Mesenteric fat pad (tissue), 1 donor: ENCODE measurements around the gene HSPA1B. TPM values are rescaled to one million over a fixed set of nuclear protein-coding genes. Genes with fewer than 3 reads are reported as not detected.

Experiments used
- DNase-seq: peaks from one replicate; pipeline ENCODE4 v3.0.0-alpha.2; 2020; ENCODE audit warnings: low spot score
- total RNA-seq: library from RNA; stranded (reverse); fragmentation: NEBNext Ultra II Directional; extraction: Animal tissue kit (Norgen Biotek cat#: 25700); gene quantifications from one replicate; pipeline ENCODE4 v1.2.1, GENCODE V29; 2021
- donor health status: DM: yes; HTN: yes; CAD: no.

Gene HSPA1B
- total RNA-seq, 1 donor from 2014 or later = 111 TPM

GRCh38 chr6:31877125-31877650 lies 49.6 kb downstream of the HSPA1B start:
- DNase-seq = no peak

- no peak for DNase-seq
Observed at GRCh38 chr6:31877651-31878161, 50.2 kb downstream of the HSPA1B start.

GRCh38 chr6:31878222-31878621 lies 50.7 kb downstream of the HSPA1B start:
- no peak for DNase-seq

GRCh38 chr6:31878726-31879125 lies 51.2 kb downstream of the HSPA1B start, which contains the start of gene SLC44A4:
Gene SLC44A4 (minus strand): TSS chr6:31878997. CDS start chr6:31878980, 17 bp downstream.
- DNase-seq = no peak

GRCh38 chr6:31879143-31879542 lies 51.6 kb downstream of the HSPA1B start:
- no peak for DNase-seq

Other genes starting within 250 kb of the HSPA1B start
- gene LTB, start 245.3 kb upstream of the HSPA1B start, total RNA-seq = 1.4 TPM
- 23.8 TPM for gene LST1, start 241.5 kb upstream of the HSPA1B start, total RNA-seq
- gene NCR3, start 234.7 kb upstream of the HSPA1B start, total RNA-seq = not detected
- gene AIF1, start 212.5 kb upstream of the HSPA1B start, total RNA-seq = 60.1 TPM
- 162 TPM for gene PRRC2A, start 207.0 kb upstream of the HSPA1B start, total RNA-seq
- gene BAG6, start 175.1 kb upstream of the HSPA1B start, total RNA-seq = 229 TPM
- gene APOM, start 171.8 kb upstream of the HSPA1B start, total RNA-seq = 3.3 TPM
- 21.6 TPM for gene C6orf47, start 167.0 kb upstream of the HSPA1B start, total RNA-seq
- 10.5 TPM for gene GPANK1, start 162.7 kb upstream of the HSPA1B start, total RNA-seq
- 125 TPM for gene CSNK2B, start 161.7 kb upstream of the HSPA1B start, total RNA-seq
- 15.5 TPM for gene LY6G5B, start 157.8 kb upstream of the HSPA1B start, total RNA-seq
- gene LY6G5C, start 146.7 kb upstream of the HSPA1B start, total RNA-seq = 1.9 TPM
- gene ABHD16A, start 124.4 kb upstream of the HSPA1B start, total RNA-seq = 38.8 TPM
- gene LY6G6F, start 120.9 kb upstream of the HSPA1B start, total RNA-seq = not detected
- gene LY6G6D, start 112.4 kb upstream of the HSPA1B start, total RNA-seq = not detected
- gene LY6G6C, start 106.0 kb upstream of the HSPA1B start, total RNA-seq = not detected
- gene MPIG6B, start 104.4 kb upstream of the HSPA1B start, total RNA-seq = not detected
- gene DDAH2, start 98.4 kb upstream of the HSPA1B start, total RNA-seq = 123 TPM
- 408 TPM for gene CLIC1, start 91.2 kb upstream of the HSPA1B start, total RNA-seq
- gene MSH5, start 87.7 kb upstream of the HSPA1B start, total RNA-seq = 14.8 TPM
- 2.0 TPM for gene SAPCD1, start 65.1 kb upstream of the HSPA1B start, total RNA-seq
- gene VWA7, start 50.4 kb upstream of the HSPA1B start, total RNA-seq = 0.77 TPM
- 62.6 TPM for gene VARS1, start 32.0 kb upstream of the HSPA1B start, total RNA-seq
- 25.7 TPM for gene LSM2, start 20.8 kb upstream of the HSPA1B start, total RNA-seq
- gene HSPA1L, start 12.5 kb upstream of the HSPA1B start, total RNA-seq = 0.84 TPM
- gene HSPA1A, start 12.2 kb upstream of the HSPA1B start, total RNA-seq = 139 TPM
- gene NEU1, start 35.1 kb downstream of the HSPA1B start, total RNA-seq = 40.7 TPM
- 0.51 TPM for gene SLC44A4, start 51.3 kb downstream of the HSPA1B start, total RNA-seq
- gene EHMT2, start 70.0 kb downstream of the HSPA1B start, total RNA-seq = 28.4 TPM
- 2.9 TPM for gene ZBTB12, start 74.3 kb downstream of the HSPA1B start, total RNA-seq
- gene C2, start 100.0 kb downstream of the HSPA1B start, total RNA-seq = 60.8 TPM
- gene CFB, start 118.4 kb downstream of the HSPA1B start, total RNA-seq = 38.0 TPM
- 59.2 TPM for gene NELFE, start 131.2 kb downstream of the HSPA1B start, total RNA-seq
- gene SKIC2, start 131.4 kb downstream of the HSPA1B start, total RNA-seq = 52.5 TPM
- gene DXO, start 144.4 kb downstream of the HSPA1B start, total RNA-seq = 17.1 TPM
- gene C4A, start 154.3 kb downstream of the HSPA1B start, total RNA-seq = 36.2 TPM
- gene C4B, start 187.1 kb downstream of the HSPA1B start, total RNA-seq = 32.7 TPM
- gene CYP21A2, start 210.7 kb downstream of the HSPA1B start, total RNA-seq = 0.45 TPM